ENCODE data around the gene USP40.
"Not testable (repeated sequence)": the region's sequence is repeated elsewhere in the genome, so short reads cannot be mapped to it uniquely, and the experiment has no call there.

Gene USP40

DNA sequence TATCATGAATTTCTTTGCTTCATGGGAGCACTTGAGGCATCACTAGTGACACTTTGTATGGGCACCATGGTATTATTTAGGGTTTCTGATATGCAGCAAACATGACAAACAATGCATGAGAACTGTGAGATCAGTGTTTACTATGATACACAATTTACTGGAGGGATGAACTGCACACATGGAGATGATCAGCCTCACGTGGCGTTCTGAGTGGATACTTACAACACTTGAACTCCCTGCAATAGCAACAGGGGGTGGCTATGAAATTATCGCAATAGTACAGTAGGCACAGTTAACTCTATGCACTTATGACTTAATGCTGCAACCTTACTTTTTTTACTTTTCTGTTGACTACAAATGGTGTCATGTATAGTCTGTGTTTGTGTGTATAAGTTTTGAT is 32.4 kb upstream of the USP40 start:
- H2BK12ac ChIP-seq (ENCODE audit: low read length): no peak overlapping the region
- no peak overlapping the region for H3K4ac ChIP-seq (ENCODE audit: low read length)
- H2AFZ ChIP-seq (ENCODE audit: low read length): no peak overlapping the region
- H3K36me3 ChIP-seq (replicated peaks in 1 of 2; ENCODE audit: control insufficient read depth in 2 of 2, insufficient read depth in 2 of 2, low read length in 2 of 2): no peaks in the 10 kb centered on the region
- H3K14ac ChIP-seq (ENCODE audit: low read length): no peak overlapping the region
- H3K9ac ChIP-seq (ENCODE audit: low read depth, low read length, poor library complexity): no peak overlapping the region
- H3K9me3 ChIP-seq (replicated peaks in 1 of 2; ENCODE audit: control insufficient read depth in 2 of 2, insufficient read depth in 1 of 2, low read depth in 1 of 2, low read length in 2 of 2): peaks cover 0 to 2% of the 10 kb centered on the region in 2 donors
- H3K4me2 ChIP-seq (ENCODE audit: insufficient read depth, low read length, poor library complexity, severe bottlenecking): no peak overlapping the region
- no peak overlapping the region for H3K27ac ChIP-seq (replicated peaks; ENCODE audit: low read length)
- H3K4me1 ChIP-seq (ENCODE audit: control insufficient read depth in 2 of 2, insufficient read depth in 1 of 2, low read depth in 1 of 2, low read length in 2 of 2): no peaks in the 10 kb centered on the region
- H3K27me3 ChIP-seq (ENCODE audit: control insufficient read depth in 3 of 3, insufficient read depth in 3 of 3, low read depth in 1 of 3, low read length in 3 of 3): peaks cover 0 to 3% (median 0%) of the 10 kb centered on the region in 3 experiments
- H3K23ac ChIP-seq (ENCODE audit: low read depth, low read length, poor library complexity): no peak overlapping the region
- H2AK5ac ChIP-seq (ENCODE audit: low read depth, low read length): no peak overlapping the region
- H2BK120ac ChIP-seq (ENCODE audit: low read depth, low read length): no peak overlapping the region
- H2BK5ac ChIP-seq (ENCODE audit: low read length): no peak overlapping the region
- no peak overlapping the region for H4K8ac ChIP-seq (ENCODE audit: low read depth, low read length)
- WGBS, 2 donors (ENCODE audit: extremely low coverage in 2 of 2, insufficient read length in 2 of 2, insufficient replicate concordance in 1 of 2): no CpG with 5 or more reads among the region's 3 CpGs
- H3K79me1 ChIP-seq (ENCODE audit: low read depth, low read length): no peaks in the 10 kb centered on the region
- no peak overlapping the region for H4K91ac ChIP-seq (ENCODE audit: low read depth, low read length, poor library complexity)
- no peak for DNase-seq (ENCODE audit: low spot score)
- H2BK15ac ChIP-seq (ENCODE audit: low read length): no peak overlapping the region
- no peak overlapping the region for H3K4me3 ChIP-seq (ENCODE audit: low read length in 2 of 2)
- H3K18ac ChIP-seq (ENCODE audit: low read length): no peak overlapping the region

DNA sequence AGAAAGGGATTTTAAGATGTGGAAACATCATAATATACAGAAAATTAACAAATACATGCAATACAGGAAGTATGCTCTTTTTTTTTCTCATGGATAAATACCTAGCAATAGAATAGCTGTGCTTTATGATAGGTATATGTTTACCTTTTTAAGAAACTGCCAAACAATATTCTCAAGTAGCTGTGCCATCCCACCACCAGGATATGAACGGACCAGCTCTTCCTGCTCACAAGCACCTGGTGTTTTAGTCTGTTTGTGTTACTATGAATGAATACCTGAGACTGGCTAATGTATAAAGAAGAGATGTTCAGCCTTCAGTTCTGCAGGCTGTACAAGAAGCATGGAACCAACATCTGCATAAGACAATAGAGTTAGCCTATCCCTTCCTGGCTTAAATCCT is 30.9 kb upstream of the USP40 start:
- H2AK5ac ChIP-seq (ENCODE audit: low read depth, low read length): no peak overlapping the region
- no peak overlapping the region for H3K18ac ChIP-seq (ENCODE audit: low read length)
- H2BK120ac ChIP-seq (ENCODE audit: low read depth, low read length): no peak overlapping the region
- H3K36me3 ChIP-seq (replicated peaks in 1 of 2; ENCODE audit: control insufficient read depth in 2 of 2, insufficient read depth in 2 of 2, low read length in 2 of 2): no peaks in the 10 kb centered on the region
- H3K27ac ChIP-seq (replicated peaks; ENCODE audit: low read length): no peak overlapping the region
- H3K9ac ChIP-seq (ENCODE audit: low read depth, low read length, poor library complexity): no peak overlapping the region
- H4K91ac ChIP-seq (ENCODE audit: low read depth, low read length, poor library complexity): no peak overlapping the region
- WGBS, 2 donors (ENCODE audit: extremely low coverage in 2 of 2, insufficient read length in 2 of 2, insufficient replicate concordance in 1 of 2): no CpG with 5 or more reads among the region's 1 CpG
- no peak overlapping the region for H3K4me2 ChIP-seq (ENCODE audit: insufficient read depth, low read length, poor library complexity, severe bottlenecking)
- H3K4ac ChIP-seq (ENCODE audit: low read length): no peak overlapping the region
- peaks cover 0 to 2% of the 10 kb centered on the region in 2 donors for H3K9me3 ChIP-seq (replicated peaks in 1 of 2; ENCODE audit: control insufficient read depth in 2 of 2, insufficient read depth in 1 of 2, low read depth in 1 of 2, low read length in 2 of 2)
- peaks cover 0 to 3% (median 0%) of the 10 kb centered on the region in 3 experiments for H3K27me3 ChIP-seq (ENCODE audit: control insufficient read depth in 3 of 3, insufficient read depth in 3 of 3, low read depth in 1 of 3, low read length in 3 of 3)
- H3K79me1 ChIP-seq (ENCODE audit: low read depth, low read length): no peaks in the 10 kb centered on the region
- no peak overlapping the region for H2BK5ac ChIP-seq (ENCODE audit: low read length)
- no peak overlapping the region for H4K8ac ChIP-seq (ENCODE audit: low read depth, low read length)
- H2AFZ ChIP-seq (ENCODE audit: low read length): no peak overlapping the region
- no peaks in the 10 kb centered on the region for H3K4me1 ChIP-seq (ENCODE audit: control insufficient read depth in 2 of 2, insufficient read depth in 1 of 2, low read depth in 1 of 2, low read length in 2 of 2)
- H3K23ac ChIP-seq (ENCODE audit: low read depth, low read length, poor library complexity): no peak overlapping the region
- no peak for DNase-seq (ENCODE audit: low spot score)
- no peak overlapping the region for H3K14ac ChIP-seq (ENCODE audit: low read length)
- H2BK15ac ChIP-seq (ENCODE audit: low read length): no peak overlapping the region
- no peak overlapping the region for H2BK12ac ChIP-seq (ENCODE audit: low read length)
- no peak overlapping the region for H3K4me3 ChIP-seq (ENCODE audit: low read length in 2 of 2)

- H2BK120ac ChIP-seq (ENCODE audit: low read depth, low read length): no peak overlapping the region
- no peak overlapping the region for H2BK12ac ChIP-seq (ENCODE audit: low read length)
- H3K36me3 ChIP-seq (replicated peaks in 1 of 2; ENCODE audit: control insufficient read depth in 2 of 2, insufficient read depth in 2 of 2, low read length in 2 of 2): no peaks in the 10 kb centered on the region
- no peaks in the 10 kb centered on the region for H3K79me1 ChIP-seq (ENCODE audit: low read depth, low read length)
- H4K91ac ChIP-seq (ENCODE audit: low read depth, low read length, poor library complexity): no peak overlapping the region
- no peak overlapping the region for H2BK5ac ChIP-seq (ENCODE audit: low read length)
- no peak overlapping the region for H3K23ac ChIP-seq (ENCODE audit: low read depth, low read length, poor library complexity)
- H3K27ac ChIP-seq (replicated peaks; ENCODE audit: low read length): no peak overlapping the region
- H2AK5ac ChIP-seq (ENCODE audit: low read depth, low read length): no peak overlapping the region
- H3K4me2 ChIP-seq (ENCODE audit: insufficient read depth, low read length, poor library complexity, severe bottlenecking): no peak overlapping the region
- no peak overlapping the region for H2AFZ ChIP-seq (ENCODE audit: low read length)
- H4K8ac ChIP-seq (ENCODE audit: low read depth, low read length): no peak overlapping the region
- no peaks in the 10 kb centered on the region for H3K27me3 ChIP-seq (ENCODE audit: control insufficient read depth in 3 of 3, insufficient read depth in 3 of 3, low read depth in 1 of 3, low read length in 3 of 3)
- H3K9me3 ChIP-seq (replicated peaks in 1 of 2; ENCODE audit: control insufficient read depth in 2 of 2, insufficient read depth in 1 of 2, low read depth in 1 of 2, low read length in 2 of 2): no peaks in the 10 kb centered on the region
- DNase-seq (ENCODE audit: low spot score): no peak
- H3K4me1 ChIP-seq (ENCODE audit: control insufficient read depth in 2 of 2, insufficient read depth in 1 of 2, low read depth in 1 of 2, low read length in 2 of 2): no peaks in the 10 kb centered on the region
- no CpG with 5 or more reads among the region's 8 CpGs for WGBS, 2 donors (ENCODE audit: extremely low coverage in 2 of 2, insufficient read length in 2 of 2, insufficient replicate concordance in 1 of 2)
- H3K18ac ChIP-seq (ENCODE audit: low read length): no peak overlapping the region
- H3K9ac ChIP-seq (ENCODE audit: low read depth, low read length, poor library complexity): no peak overlapping the region
- H3K4ac ChIP-seq (ENCODE audit: low read length): no peak overlapping the region
- H3K4me3 ChIP-seq (ENCODE audit: low read length in 2 of 2): no peak overlapping the region
- H2BK15ac ChIP-seq (ENCODE audit: low read length): no peak overlapping the region
- no peak overlapping the region for H3K14ac ChIP-seq (ENCODE audit: low read length)
These were observed 26.6 kb upstream of the USP40 start for GRCh38 chr2:233593201-233593600.

DNA sequence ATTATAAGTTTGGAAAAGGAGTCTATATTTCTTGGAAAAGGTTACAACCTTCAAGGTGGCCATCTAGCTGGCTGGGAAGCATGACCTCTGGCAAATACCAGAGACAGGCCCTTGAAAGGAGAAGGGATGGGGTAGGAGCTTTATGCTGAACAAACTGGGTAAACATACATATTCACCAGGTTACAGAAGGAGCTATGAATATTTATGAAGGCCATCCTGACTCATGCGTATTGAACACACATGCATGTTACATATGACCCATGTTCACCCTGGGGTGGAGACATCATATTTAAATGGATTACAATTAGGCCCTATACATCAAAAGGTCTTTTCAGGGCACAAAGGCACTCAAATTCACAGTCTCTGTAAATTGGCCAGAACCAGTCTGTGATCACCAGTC is 26.1 kb upstream of the USP40 start:
- H3K79me1 ChIP-seq (ENCODE audit: low read depth, low read length); H2AFZ ChIP-seq (ENCODE audit: low read length); H2BK5ac ChIP-seq (ENCODE audit: low read length); H3K23ac ChIP-seq (ENCODE audit: low read depth, low read length, poor library complexity); H3K4me2 ChIP-seq (ENCODE audit: insufficient read depth, low read length, poor library complexity, severe bottlenecking); H4K91ac ChIP-seq (ENCODE audit: low read depth, low read length, poor library complexity); H4K8ac ChIP-seq (ENCODE audit: low read depth, low read length); H3K18ac ChIP-seq (ENCODE audit: low read length); H3K9ac ChIP-seq (ENCODE audit: low read depth, low read length, poor library complexity); H2BK15ac ChIP-seq (ENCODE audit: low read length); H3K4ac ChIP-seq (ENCODE audit: low read length); H3K4me3 ChIP-seq (ENCODE audit: low read length in 2 of 2); H3K27ac ChIP-seq (replicated peaks; ENCODE audit: low read length); H2BK12ac ChIP-seq (ENCODE audit: low read length); H2BK120ac ChIP-seq (ENCODE audit: low read depth, low read length); H3K4me1 ChIP-seq (ENCODE audit: control insufficient read depth in 2 of 2, insufficient read depth in 1 of 2, low read depth in 1 of 2, low read length in 2 of 2); H3K27me3 ChIP-seq (ENCODE audit: control insufficient read depth in 3 of 3, insufficient read depth in 3 of 3, low read depth in 1 of 3, low read length in 3 of 3); H2AK5ac ChIP-seq (ENCODE audit: low read depth, low read length); H3K36me3 ChIP-seq (replicated peaks in 1 of 2; ENCODE audit: control insufficient read depth in 2 of 2, insufficient read depth in 2 of 2, low read length in 2 of 2); H3K14ac ChIP-seq (ENCODE audit: low read length); DNase-seq (ENCODE audit: low spot score); H3K9me3 ChIP-seq (replicated peaks in 1 of 2; ENCODE audit: control insufficient read depth in 2 of 2, insufficient read depth in 1 of 2, low read depth in 1 of 2, low read length in 2 of 2): not testable (repeated sequence)
- no CpG with 5 or more reads among the region's 1 CpG for WGBS, 2 donors (ENCODE audit: extremely low coverage in 2 of 2, insufficient read length in 2 of 2, insufficient replicate concordance in 1 of 2)

Measured in neuronal stem cell (in vitro differentiated cells).